Activated CD8-positive, alpha-beta T cell treated with anti-CD3 and anti-CD28 coated beads for 36 hours (primary cell): Measurements from ENCODE around the gene SMIM30. TPM values are rescaled to one million over a fixed set of nuclear protein-coding genes. Genes with fewer than 3 reads are reported as not detected.

Source experiments
- ATAC-seq: fragments of 200-7000 bp; cut with Tn5 transposase; one replicate; pipeline ENCODE4 v1.10.0; 2021; ENCODE audit warnings: mild to moderate bottlenecking, moderate library complexity
- CTCF ChIA-PET: fragments of 350-600 bp; sonication (Branson Sonifier 250); formaldehyde crosslinking; loops from one replicate; lab custom pipeline; 2021; ENCODE audit warnings: antibody characterized with exemption; lab: Charles Lee
- POLR2A ChIA-PET: fragments of 350-600 bp; sonication (Branson Sonifier 250); formaldehyde crosslinking; loops from one replicate; lab custom pipeline; 2021; ENCODE audit warnings: antibody characterized with exemption; lab: Charles Lee
- DNase-seq: peaks from one replicate; pipeline ENCODE4 v3.0.0-alpha.2; 2020
- H3K27ac Mint-ChIP-seq: one replicate; pipeline ENCODE4 v1.8.0; 2021; ENCODE audit warnings: mild to moderate bottlenecking, mixed read lengths
- H3K27me3 Mint-ChIP-seq: one replicate; pipeline ENCODE4 v1.8.0; 2021; ENCODE audit warnings: mixed read lengths
- H3K36me3 Mint-ChIP-seq: one replicate; pipeline ENCODE4 v1.8.0; 2021; ENCODE audit warnings: low read depth, mixed read lengths
- H3K4me1 Mint-ChIP-seq: one replicate; pipeline ENCODE4 v1.8.0; 2021; ENCODE audit warnings: low read depth, mixed read lengths
- H3K4me3 Mint-ChIP-seq: one replicate; pipeline ENCODE4 v1.8.0; 2021; ENCODE audit warnings: mild to moderate bottlenecking, moderate library complexity, mixed read lengths
- H3K9me3 Mint-ChIP-seq: one replicate; pipeline ENCODE4 v1.8.0; 2021; ENCODE audit warnings: mixed read lengths
- CTCF ChIP-seq: fragments of 200-600 bp; IDR thresholded peaks from one replicate; pipeline ENCODE4 v1.8.0; 2022; ENCODE audit warnings: antibody characterized with exemption, mild to moderate bottlenecking
- intact Hi-C: fragments of 100-400 bp; cut with micrococcal nuclease; formaldehyde crosslinking; loops from one replicate; pipeline ENCODE4 v1.10.0; 2022
- total RNA-seq, 2 experiments: library from RNA; stranded (reverse); gene quantifications; one replicate each; pipeline ENCODE4 v1.2.3, GENCODE V29; 2021

SMIM30 gene
- total RNA-seq, 2 experiments from 2014 or later, result 49.3 to 49.8 TPM

GRCh38 chr7:113083132-113083815 lies 35.1 kb downstream of the SMIM30 start:
- no peak for DNase-seq
- no peak for ATAC-seq
- no peak overlapping the region for H3K4me3 Mint-ChIP-seq

GRCh38 chr7:113078331-113078730 lies 40.0 kb downstream of the SMIM30 start:
- H3K27ac Mint-ChIP-seq, result no peak overlapping the region
- ATAC-seq (no peak), DNase-seq (no peak)
- intact Hi-C loops, result no loop called here
- H3K9me3 Mint-ChIP-seq, result no peaks in the 10 kb centered on the region
- H3K4me1 Mint-ChIP-seq, result no peaks in the 10 kb centered on the region
- ChIA-PET CTCF (no interaction called here), POLR2A (interaction anchor here (0.6 to 1.0 kb wide), 2 partner anchors 8 to 17 kb away, joined by 3 read pairs; partner anchors contain the start of gene GPR85)
- H3K4me3 Mint-ChIP-seq, result no peak overlapping the region
- H3K36me3 Mint-ChIP-seq, result no peaks in the 10 kb centered on the region
- TF ChIP-seq CTCF, result no peak
- H3K27me3 Mint-ChIP-seq, result peaks cover 17% of the 10 kb centered on the region

More at GRCh38 chr7:113083132-113083815, 35.1 kb downstream of the SMIM30 start:
- CTCF ChIA-PET, result interaction anchor here (0.6 kb wide), 1 partner anchor 10 kb away, joined by 3 read pairs; no protein-coding TSS in a partner anchor
- POLR2A ChIA-PET, result no interaction called here
- H3K9me3 Mint-ChIP-seq, result no peaks in the 10 kb centered on the region
- H3K27ac Mint-ChIP-seq, result no peak overlapping the region
- H3K27me3 Mint-ChIP-seq, result peaks cover 43% of the 10 kb centered on the region
- H3K4me1 Mint-ChIP-seq, result peaks cover 6% of the 10 kb centered on the region
- no peaks in the 10 kb centered on the region for H3K36me3 Mint-ChIP-seq
- intact Hi-C loops, result no loop called here
- no peak for TF ChIP-seq CTCF

GRCh38 chr7:113076703-113077102 lies 41.7 kb downstream of the SMIM30 start:
- Mint-ChIP-seq H3K4me3 (no peak overlapping the region), H3K27me3 (peaks cover 15% of the 10 kb centered on the region), H3K4me1 (no peaks in the 10 kb centered on the region), H3K27ac (no peak overlapping the region), H3K9me3 (no peaks in the 10 kb centered on the region), H3K36me3 (no peaks in the 10 kb centered on the region)
- POLR2A ChIA-PET, result no interaction called here
- ATAC-seq (no peak), DNase-seq (no peak)
- TF ChIP-seq CTCF, result no peak
- CTCF ChIA-PET, result no interaction called here
- intact Hi-C loops, result no loop called here

GRCh38 chr7:113071465-113071864 lies 46.9 kb downstream of the SMIM30 start:
- Mint-ChIP-seq H3K4me3 (no peak overlapping the region), H3K36me3 (no peaks in the 10 kb centered on the region), H3K9me3 (no peaks in the 10 kb centered on the region), H3K4me1 (no peaks in the 10 kb centered on the region), H3K27me3 (peaks cover 13% of the 10 kb centered on the region), H3K27ac (no peak overlapping the region)
- ChIA-PET CTCF (no interaction called here), POLR2A (no interaction called here)
- DNase-seq (no peak), ATAC-seq (no peak)
- intact Hi-C loops, result no loop called here
- TF ChIP-seq CTCF, result no peak

Other genes with a start within 250 kb of the SMIM30 start
- not detected for gene GPR85, start 31.7 kb downstream of the SMIM30 start, total RNA-seq